Breast epithelium (tissue), 4 donors: Measurements from ENCODE around the gene JADE2. TPM values are rescaled to one million over a fixed set of nuclear protein-coding genes. Genes with fewer than 3 reads are reported as not detected.
"Not testable (repeated sequence)": the region's sequence is repeated elsewhere in the genome, so short reads cannot be mapped to it uniquely, and the experiment has no call there.

Experiments used
- DNase-seq, 2 donors: peaks; one replicate each; pipeline ENCODE4 v3.0.0-alpha.2; 2019; ENCODE audit warnings: low spot score in 2 of 2
- H3K27ac ChIP-seq, 2 donors: fragments of 200-600 bp; sonication (generic) in 1 of 2; one replicate each; pipeline ENCODE4 v1.5.1; 2016 to 2019; ENCODE audit warnings: mild to moderate bottlenecking in 1 of 2
- H3K27me3 ChIP-seq, 2 donors: fragments of 200-600 bp; sonication (generic) in 1 of 2; one replicate each; pipeline versions ENCODE4 v1.5.1 to v1.6.0; 2017 to 2019; ENCODE audit warnings: control low read depth in 1 of 2, mild to moderate bottlenecking in 1 of 2
- H3K36me3 ChIP-seq: fragments of 200-600 bp; one replicate; pipeline ENCODE4 v1.5.1; 2019
- H3K4me1 ChIP-seq, 2 donors: fragments of 200-600 bp; sonication (generic); one replicate each; pipeline ENCODE4 v1.5.1; 2016 to 2019; ENCODE audit warnings: control low read depth in 1 of 2
- H3K4me3 ChIP-seq, 3 donors: fragments of 200-600 bp; sonication (generic); 1 replicate in 2 of 3; 2 replicates in 1 of 3; pipeline ENCODE4 v1.5.1; 2016 to 2019; ENCODE audit warnings: mild to moderate bottlenecking in 3 of 3, moderate library complexity in 2 of 3
- H3K9me3 ChIP-seq, 2 donors: fragments of 200-600 bp; sonication (generic) in 1 of 2; one replicate each; pipeline ENCODE4 v1.5.1; 2016 to 2019; ENCODE audit warnings: control low read depth in 1 of 2
- POLR2A ChIP-seq: fragments of 450-650 bp; IDR thresholded peaks from one replicate; pipeline ENCODE4 v1.6.1; 2016; ENCODE audit warnings: antibody characterized with exemption, mild to moderate bottlenecking, moderate library complexity
- POLR2AphosphoS5 ChIP-seq, 3 donors: sonication (generic); formaldehyde crosslinking; IDR thresholded peaks; one replicate each; pipeline ENCODE4 v1.6.1; 2017; ENCODE audit warnings: antibody characterized with exemption in 3 of 3
- intact Hi-C: fragments of 100-400 bp; cut with DNase I; formaldehyde crosslinking; loops from one replicate; pipeline ENCODE4 v1.15.1; 2023; ENCODE audit warnings: low total_unique reads
- total RNA-seq, 3 donors: library from RNA; depleted of rRNA; stranded (reverse); fragments of >200 nt; gene quantifications; one replicate each; pipeline ENCODE4 v1.1.0, GENCODE V29; 2016
- TF ChIP-seq, protein P1 (sequence below), 3 donors: fragments of 450-650 bp; IDR thresholded peaks; one replicate each; pipeline ENCODE4 v1.5.1; 2016 to 2017; ENCODE audit warnings: antibody characterized with exemption in 3 of 3, mild to moderate bottlenecking in 3 of 3, moderate library complexity in 3 of 3

Gene JADE2
- total RNA-seq, 3 donors from 2014 or later, result 39.0 to 66.0 (median 61.4) TPM

DNA sequence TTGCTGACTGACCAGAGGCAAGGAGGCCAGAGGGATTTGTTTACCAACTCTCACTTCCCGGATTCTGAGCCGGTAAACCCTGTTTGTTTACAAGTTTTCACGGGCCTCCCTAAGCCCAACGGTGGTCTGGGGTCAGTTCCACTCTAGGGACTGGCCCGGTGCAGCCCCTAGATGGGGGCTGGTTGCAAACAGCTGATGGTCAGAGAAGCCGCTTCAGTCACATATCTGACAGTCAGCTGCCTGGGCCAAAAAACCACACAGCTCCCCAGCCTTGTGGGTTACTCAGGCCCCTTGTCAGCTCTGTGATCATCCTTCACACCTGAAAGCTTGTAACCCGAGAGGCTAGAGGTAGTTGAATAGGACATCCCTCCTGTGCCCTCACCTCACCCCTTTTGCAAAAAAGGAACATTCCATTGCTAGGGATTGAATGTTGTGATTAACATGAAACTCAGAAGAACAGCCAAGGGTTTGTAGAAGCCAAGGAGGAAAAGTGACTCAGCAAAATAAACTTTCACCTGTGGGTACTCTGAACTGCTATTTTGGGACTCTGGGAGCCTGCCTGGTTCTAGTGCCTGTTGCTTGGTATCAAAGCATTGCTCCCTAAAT is 66.8 kb downstream of the JADE2 start:
- DNase-seq, result no peak
- intact Hi-C loops, result no loop called here
- H3K4me1 ChIP-seq, result no peaks in the 10 kb centered on the region
- TF ChIP-seq POLR2AphosphoS5 (IDR thresholded peaks at IDR 0.05) (no peak), POLR2A (no peak)
- TF ChIP-seq, protein P1, sequence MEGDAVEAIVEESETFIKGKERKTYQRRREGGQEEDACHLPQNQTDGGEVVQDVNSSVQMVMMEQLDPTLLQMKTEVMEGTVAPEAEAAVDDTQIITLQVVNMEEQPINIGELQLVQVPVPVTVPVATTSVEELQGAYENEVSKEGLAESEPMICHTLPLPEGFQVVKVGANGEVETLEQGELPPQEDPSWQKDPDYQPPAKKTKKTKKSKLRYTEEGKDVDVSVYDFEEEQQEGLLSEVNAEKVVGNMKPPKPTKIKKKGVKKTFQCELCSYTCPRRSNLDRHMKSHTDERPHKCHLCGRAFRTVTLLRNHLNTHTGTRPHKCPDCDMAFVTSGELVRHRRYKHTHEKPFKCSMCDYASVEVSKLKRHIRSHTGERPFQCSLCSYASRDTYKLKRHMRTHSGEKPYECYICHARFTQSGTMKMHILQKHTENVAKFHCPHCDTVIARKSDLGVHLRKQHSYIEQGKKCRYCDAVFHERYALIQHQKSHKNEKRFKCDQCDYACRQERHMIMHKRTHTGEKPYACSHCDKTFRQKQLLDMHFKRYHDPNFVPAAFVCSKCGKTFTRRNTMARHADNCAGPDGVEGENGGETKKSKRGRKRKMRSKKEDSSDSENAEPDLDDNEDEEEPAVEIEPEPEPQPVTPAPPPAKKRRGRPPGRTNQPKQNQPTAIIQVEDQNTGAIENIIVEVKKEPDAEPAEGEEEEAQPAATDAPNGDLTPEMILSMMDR (IDR thresholded peaks at IDR 0.05), result no peak
- peak overlapping the region; percentile 59 to 75 for H3K27ac ChIP-seq
- H3K36me3 ChIP-seq, result no peaks in the 10 kb centered on the region
- no peaks in the 10 kb centered on the region for H3K9me3 ChIP-seq
- H3K27me3 ChIP-seq, result no peaks in the 10 kb centered on the region
- no peak overlapping the region for H3K4me3 ChIP-seq

DNA sequence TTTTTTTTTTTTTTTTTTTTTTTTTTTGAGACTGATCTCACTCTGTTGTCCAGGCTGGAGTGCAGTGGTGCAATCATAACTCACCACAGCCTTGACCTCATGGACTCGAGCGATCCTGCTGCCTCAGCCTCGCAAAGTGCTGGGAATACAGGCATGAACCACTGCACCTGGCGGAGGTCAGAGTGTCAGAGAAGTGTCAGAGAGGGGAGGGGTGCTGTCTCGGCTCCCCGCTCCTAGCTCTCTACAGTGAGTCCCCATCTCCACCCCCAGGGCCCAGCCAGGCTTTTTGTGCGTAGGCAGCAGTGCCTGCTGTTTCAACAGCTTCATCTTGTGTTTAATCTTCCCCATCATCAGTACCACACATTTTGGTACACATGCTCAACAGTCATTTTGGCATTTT is 68.9 kb downstream of the JADE2 start:
- Histone ChIP-seq H3K27ac (no peak overlapping the region), H3K9me3 (no peaks in the 10 kb centered on the region), H3K27me3 (no peaks in the 10 kb centered on the region), H3K4me3 (no peak overlapping the region), H3K36me3 (no peaks in the 10 kb centered on the region), H3K4me1 (no peaks in the 10 kb centered on the region)
- TF ChIP-seq, protein P1 (IDR thresholded peaks at IDR 0.05), result no peak
- no peak for TF ChIP-seq POLR2A
- no peak for TF ChIP-seq POLR2AphosphoS5 (IDR thresholded peaks at IDR 0.05)
- no peak for DNase-seq
- intact Hi-C loops, result no loop called here

DNA sequence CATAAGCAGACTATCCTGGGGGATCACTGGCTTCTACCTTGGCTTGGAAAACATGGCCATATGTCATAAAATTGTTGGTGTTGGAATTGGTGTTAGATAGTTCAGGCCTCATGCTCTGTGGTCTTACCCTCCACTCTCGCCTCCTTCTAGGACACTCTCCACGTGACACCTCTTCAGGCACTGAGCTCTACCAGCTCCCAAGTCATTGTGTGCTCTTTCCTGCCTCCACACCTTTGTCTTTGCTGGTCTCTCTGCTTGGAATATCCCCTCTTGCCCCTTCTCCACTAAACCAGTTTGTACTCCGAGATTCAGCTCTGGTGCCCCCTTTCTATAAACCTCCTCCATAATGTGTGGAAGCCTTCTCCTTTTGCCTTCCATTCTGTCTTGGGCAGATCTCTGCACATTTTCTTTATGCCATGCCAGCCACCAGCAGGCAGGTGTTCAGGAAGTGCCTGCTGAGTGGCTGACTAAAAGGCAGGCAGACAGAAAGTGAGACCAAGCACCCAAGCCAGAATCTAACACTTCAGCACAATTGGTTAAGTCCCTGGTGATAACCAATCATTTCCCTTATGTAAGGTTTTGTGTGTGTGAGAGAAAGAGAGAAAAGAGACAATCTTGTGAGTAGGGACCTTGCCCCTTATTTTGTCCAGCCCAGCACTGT is 69.5 kb downstream of the JADE2 start:
- H3K27me3 ChIP-seq, result no peaks in the 10 kb centered on the region
- no peak for DNase-seq
- no peaks in the 10 kb centered on the region for H3K36me3 ChIP-seq
- TF ChIP-seq, protein P1 (IDR thresholded peaks at IDR 0.05), result no peak
- TF ChIP-seq POLR2AphosphoS5 (IDR thresholded peaks at IDR 0.05) (no peak), POLR2A (no peak)
- H3K27ac ChIP-seq, result no peak overlapping the region
- H3K4me3 ChIP-seq, result no peak overlapping the region
- no peaks in the 10 kb centered on the region for H3K4me1 ChIP-seq
- no peaks in the 10 kb centered on the region for H3K9me3 ChIP-seq
- intact Hi-C loops, result no loop called here

DNA sequence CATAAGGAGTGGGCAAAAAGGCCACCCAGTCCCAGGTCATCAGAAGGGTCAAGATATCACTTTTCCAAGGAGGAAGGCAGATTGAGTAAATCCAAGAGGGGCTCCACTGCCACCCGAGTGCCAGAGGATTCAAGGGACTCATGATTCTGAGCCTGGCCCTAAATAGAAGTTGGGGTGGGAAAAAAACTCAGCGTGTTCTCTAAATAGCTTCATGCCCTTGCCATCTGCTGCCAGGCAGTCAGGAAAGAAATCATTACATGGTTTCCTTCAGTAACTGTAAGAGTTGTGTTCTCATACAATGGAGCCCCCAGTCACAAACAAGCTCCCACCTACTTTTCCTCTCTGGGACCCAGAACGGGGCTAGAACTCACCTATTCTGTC is 70.0 kb downstream of the JADE2 start:
- no peaks in the 10 kb centered on the region for H3K36me3 ChIP-seq
- H3K4me1 ChIP-seq, result no peaks in the 10 kb centered on the region
- H3K27me3 ChIP-seq, result no peaks in the 10 kb centered on the region
- H3K9me3 ChIP-seq, result no peaks in the 10 kb centered on the region
- intact Hi-C loops, result no loop called here
- TF ChIP-seq, protein P1 (IDR thresholded peaks at IDR 0.05), result no peak
- no peak for DNase-seq
- H3K4me3 ChIP-seq, result no peak overlapping the region
- H3K27ac ChIP-seq, result no peak overlapping the region

DNA sequence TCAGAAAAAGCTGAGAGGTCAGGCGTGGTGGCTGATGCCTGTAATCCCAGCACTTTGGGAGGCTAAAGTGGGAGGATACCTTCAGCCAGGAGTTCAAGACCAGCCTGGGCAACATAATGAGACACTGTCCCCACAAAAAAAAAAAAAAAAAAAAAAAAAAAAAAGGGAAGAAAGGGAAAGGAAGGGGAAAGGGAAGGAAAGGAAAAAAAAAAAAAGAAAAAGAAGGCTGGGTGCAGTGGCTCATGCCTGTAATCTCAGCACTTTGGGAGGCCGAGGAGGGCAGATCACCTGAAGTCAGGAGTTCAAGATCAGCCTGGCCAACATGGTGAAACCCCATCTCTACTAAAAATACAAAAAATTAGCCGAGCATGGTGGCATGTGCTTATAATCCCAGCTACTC is 74.3 kb downstream of the JADE2 start:
- intact Hi-C loops, H3K9me3 ChIP-seq, H3K36me3 ChIP-seq, H3K27me3 ChIP-seq, DNase-seq, H3K4me1 ChIP-seq, H3K4me3 ChIP-seq, H3K27ac ChIP-seq: not testable (repeated sequence)
